MG63 (cell line): Measurements from ENCODE around the gene MIEF1. TPM values are rescaled to one million over a fixed set of nuclear protein-coding genes. Genes with fewer than 3 reads are reported as not detected.

Experiments
- DNase-seq: peaks from one replicate; pipeline ENCODE4 v3.0.0-alpha.2; 2020
- H3K27me3 ChIP-seq: fragments of 250-450 bp; sonication (Bioruptor Pico); 2 replicates; pipeline ENCODE4 v1.5.1; 2020; ENCODE audit warnings: mild to moderate bottlenecking, moderate library complexity
- H3K36me3 ChIP-seq: fragments of 250-450 bp; sonication (Bioruptor Pico); 2 replicates; pipeline ENCODE4 v1.5.1; 2020; ENCODE audit warnings: mild to moderate bottlenecking, moderate library complexity
- H3K4me3 ChIP-seq: fragments of 250-450 bp; sonication (Bioruptor Pico); 2 replicates; pipeline ENCODE4 v1.5.1; 2020; ENCODE audit warnings: mild to moderate bottlenecking, moderate library complexity
- H3K9me3 ChIP-seq: fragments of 250-450 bp; sonication (Bioruptor Pico); 2 replicates; pipeline ENCODE4 v1.5.1; 2020; ENCODE audit warnings: mild to moderate bottlenecking, moderate library complexity
- total RNA-seq: library from RNA; depleted of rRNA; stranded (reverse); fragments of >200 nt; shearing (Covaris generic); gene quantifications from 2 replicates; pipeline ENCODE4 v1.2.3, GENCODE V29; 2014; ENCODE audit warnings: low replicate concordance; rRNA removed

Gene MIEF1
- total RNA-seq, result 32.3 and 32.7 TPM in 2 replicates

DNA sequence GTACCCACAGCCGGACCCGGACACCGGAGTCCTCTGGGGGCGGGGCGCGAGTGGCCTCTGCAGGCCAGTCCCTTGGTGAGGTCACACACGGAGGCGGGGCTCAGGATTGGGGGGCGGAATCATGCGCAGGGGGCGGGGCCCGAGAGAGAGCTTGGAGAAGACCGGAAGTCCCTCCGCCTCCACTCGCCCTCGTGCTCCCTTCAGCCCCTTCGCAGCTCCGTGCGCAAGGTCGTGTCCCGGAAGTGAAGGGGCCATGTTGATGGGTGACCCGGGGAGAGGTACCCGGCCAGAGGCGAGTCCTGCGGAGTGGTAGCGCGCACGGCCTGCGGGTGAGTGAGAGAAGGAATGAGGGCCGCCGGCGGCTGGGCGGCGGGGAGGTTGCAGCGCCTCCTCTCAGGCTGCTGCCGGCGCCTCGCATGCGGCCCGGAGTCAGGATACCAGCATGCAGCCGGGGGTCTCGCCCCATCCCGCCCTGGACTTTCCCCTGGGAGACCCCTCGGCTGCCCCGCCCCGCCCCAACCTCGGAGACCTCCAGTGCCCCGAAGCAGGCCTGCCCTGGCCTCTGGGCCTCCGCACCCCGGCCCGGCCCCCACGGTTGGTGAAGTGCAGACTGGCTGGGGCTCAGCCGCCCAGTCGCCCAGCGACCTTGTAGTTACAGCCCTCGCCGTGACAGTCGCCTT lies at the start of gene MIEF1:
TSS of gene MIEF1 (plus strand) at position 182 of the 680 bp plus-strand sequence. CDS start 9,005 bp downstream, outside the sequence.
- Histone ChIP-seq H3K4me3 (peak within 1 kb of the TSS; percentile 80), H3K27me3 (no peaks in the 10 kb centered on the region), H3K36me3 (peaks cover 41% of the 10 kb centered on the region), H3K9me3 (no peaks in the 10 kb centered on the region)
- peak; percentile 96 for DNase-seq

GRCh38 chr22:39452740-39453040 lies 49.4 kb upstream of the MIEF1 start:
- no peak for DNase-seq
- Histone ChIP-seq H3K36me3 (no peaks in the 10 kb centered on the region), H3K9me3 (no peaks in the 10 kb centered on the region), H3K4me3 (no peak overlapping the region), H3K27me3 (no peaks in the 10 kb centered on the region)

GRCh38 chr22:39453765-39454378 lies 48.2 kb upstream of the MIEF1 start:
- Histone ChIP-seq H3K4me3 (no peak overlapping the region), H3K27me3 (peaks cover 7% of the 10 kb centered on the region), H3K36me3 (no peaks in the 10 kb centered on the region), H3K9me3 (no peaks in the 10 kb centered on the region)
- DNase-seq, result no peak

GRCh38 chr22:39454385-39454871 lies 47.7 kb upstream of the MIEF1 start:
- no peak for DNase-seq
- Histone ChIP-seq H3K36me3 (no peaks in the 10 kb centered on the region), H3K9me3 (no peaks in the 10 kb centered on the region), H3K27me3 (peaks cover 7% of the 10 kb centered on the region), H3K4me3 (no peak overlapping the region)

GRCh38 chr22:39456522-39457197 lies 45.4 kb upstream of the MIEF1 start, which contains the start of gene MGAT3:
MGAT3 (plus strand) TSS chr22:39457012; CDS start chr22:39487348, 30,336 bp downstream.
- Histone ChIP-seq H3K9me3 (no peaks in the 10 kb centered on the region), H3K36me3 (no peaks in the 10 kb centered on the region), H3K4me3 (no peak within 1 kb of the TSS), H3K27me3 (peaks cover 7% of the 10 kb centered on the region)
- no peak for DNase-seq

DNA sequence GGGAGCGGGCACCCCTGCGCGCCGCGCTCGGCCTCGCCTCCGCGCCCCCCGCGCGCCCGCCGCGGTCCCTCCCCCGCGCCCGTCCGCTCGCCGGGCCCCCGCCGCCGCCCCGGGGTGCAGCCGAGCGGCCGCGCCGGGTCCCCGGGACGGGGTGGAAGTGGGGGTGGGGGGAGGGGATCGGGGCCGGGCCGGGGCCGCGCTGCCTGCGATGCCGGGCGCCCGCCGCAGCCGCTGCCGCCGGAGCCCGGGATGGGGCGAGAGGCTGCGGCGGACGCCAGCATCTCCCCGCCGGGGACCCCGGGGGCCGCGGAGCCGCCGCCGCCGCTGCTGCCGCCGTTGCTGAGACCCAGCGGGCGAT lies 44.9 kb upstream of the MIEF1 start:
- Histone ChIP-seq H3K4me3 (no peak overlapping the region), H3K27me3 (peaks cover 7% of the 10 kb centered on the region), H3K36me3 (no peaks in the 10 kb centered on the region), H3K9me3 (no peaks in the 10 kb centered on the region)
- no peak for DNase-seq

DNA sequence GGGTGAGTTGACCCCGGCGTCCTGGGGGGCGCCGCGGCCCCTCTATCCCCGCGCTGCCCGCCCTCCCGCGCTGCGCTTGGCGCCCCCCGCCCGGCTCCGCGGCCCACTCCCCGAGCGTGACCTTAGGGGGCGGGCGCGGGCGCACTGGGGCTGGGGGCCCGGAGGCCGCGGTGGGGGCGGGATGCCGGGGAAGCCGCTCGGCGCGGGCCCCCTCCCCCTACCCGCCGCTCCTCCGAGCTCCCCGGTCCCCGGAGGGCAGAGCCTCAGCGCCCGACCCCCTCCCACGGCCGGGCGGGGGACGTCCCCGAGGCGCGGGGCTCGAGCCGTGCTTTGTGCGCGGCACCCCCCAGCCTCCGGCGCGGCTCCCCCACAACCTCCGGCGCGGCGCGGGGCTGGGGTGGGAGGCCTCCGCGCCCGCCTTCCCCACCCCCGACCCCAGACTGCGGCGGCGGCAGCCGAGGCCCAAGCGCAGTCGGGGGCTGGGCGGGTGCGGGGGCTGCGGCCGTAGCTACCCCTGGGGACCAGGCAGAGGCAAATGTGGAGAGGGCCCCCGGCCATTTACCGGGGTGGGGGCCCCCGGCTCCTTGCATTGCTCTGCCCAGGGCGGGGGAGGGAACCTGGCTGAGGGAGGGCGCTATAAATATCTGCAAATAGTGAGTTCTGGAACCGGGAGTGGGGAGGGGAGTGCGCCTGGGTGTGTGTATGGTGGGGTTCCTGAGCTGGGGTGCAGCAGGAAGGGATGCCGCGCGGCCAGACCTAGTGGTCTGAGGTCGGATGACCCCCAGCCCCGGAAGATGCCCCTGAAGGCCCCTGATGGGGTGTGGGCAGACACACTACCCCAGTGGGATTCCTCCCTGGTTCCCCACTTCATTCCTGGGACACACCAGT lies 44.3 kb upstream of the MIEF1 start:
- no peaks in the 10 kb centered on the region for H3K9me3 ChIP-seq
- DNase-seq, result no peak
- H3K36me3 ChIP-seq, result no peaks in the 10 kb centered on the region
- H3K4me3 ChIP-seq, result no peak overlapping the region
- peaks cover 7% of the 10 kb centered on the region for H3K27me3 ChIP-seq

DNA sequence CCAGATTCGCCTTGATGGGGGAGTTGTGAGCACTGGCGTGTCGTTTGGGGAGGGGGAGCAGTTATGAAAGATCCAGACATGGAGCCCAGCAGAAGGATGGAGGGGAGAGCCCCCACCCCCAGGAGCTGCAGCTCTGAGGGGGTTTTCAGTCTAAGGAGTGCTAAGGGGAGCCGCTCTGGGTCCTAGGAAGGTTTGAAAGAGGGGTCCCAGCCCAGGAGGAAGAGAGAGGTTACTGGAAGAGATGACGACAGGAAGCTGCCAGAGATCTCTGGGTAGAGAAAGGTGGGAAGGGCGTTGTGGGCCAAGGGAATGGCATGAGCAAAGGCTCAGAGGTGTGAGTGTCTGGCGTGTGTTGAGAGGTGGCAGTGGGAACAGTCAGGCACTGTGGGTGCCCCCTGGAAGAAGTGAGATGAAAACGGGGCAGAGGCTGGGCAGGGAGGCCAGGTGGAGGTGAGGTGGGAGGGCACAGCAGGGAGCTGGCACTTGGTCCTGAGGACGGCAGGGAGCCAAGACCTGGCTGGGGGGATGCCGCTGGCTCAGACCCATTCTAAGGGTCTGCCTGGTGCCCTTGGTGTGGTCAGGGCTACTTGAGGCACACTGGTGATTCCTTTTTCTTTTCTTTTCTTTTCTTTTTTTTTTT lies 43.5 kb upstream of the MIEF1 start:
- DNase-seq, result no peak
- Histone ChIP-seq H3K4me3 (no peak overlapping the region), H3K9me3 (no peaks in the 10 kb centered on the region), H3K36me3 (no peaks in the 10 kb centered on the region), H3K27me3 (peaks cover 7% of the 10 kb centered on the region)

DNA sequence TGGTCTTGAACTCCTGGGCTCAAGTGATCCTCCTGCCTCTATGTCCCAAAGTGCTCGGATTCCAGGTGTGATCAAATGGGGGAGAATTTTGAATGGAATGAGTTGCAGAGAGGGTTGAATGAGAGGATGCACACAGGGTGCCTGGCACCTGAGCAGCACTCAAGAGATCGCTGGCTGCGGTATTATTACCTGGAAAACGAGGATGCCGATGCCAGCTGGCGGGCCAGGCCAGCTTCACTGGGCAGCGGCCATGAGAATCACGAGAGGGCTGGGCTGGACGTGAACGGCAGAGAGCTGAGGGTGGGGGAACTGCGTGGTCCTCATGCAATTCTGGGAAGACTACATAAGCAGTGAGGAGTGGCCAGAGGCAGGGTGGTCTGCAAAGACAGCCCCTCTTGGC lies 42.4 kb upstream of the MIEF1 start:
- no peaks in the 10 kb centered on the region for H3K36me3 ChIP-seq
- no peaks in the 10 kb centered on the region for H3K9me3 ChIP-seq
- no peak overlapping the region for H3K4me3 ChIP-seq
- peaks cover 7% of the 10 kb centered on the region for H3K27me3 ChIP-seq
- DNase-seq, result no peak

- DNase-seq, result no peak
These were observed 39.5 kb upstream of the MIEF1 start for GRCh38 chr22:39462443-39463221.

DNA sequence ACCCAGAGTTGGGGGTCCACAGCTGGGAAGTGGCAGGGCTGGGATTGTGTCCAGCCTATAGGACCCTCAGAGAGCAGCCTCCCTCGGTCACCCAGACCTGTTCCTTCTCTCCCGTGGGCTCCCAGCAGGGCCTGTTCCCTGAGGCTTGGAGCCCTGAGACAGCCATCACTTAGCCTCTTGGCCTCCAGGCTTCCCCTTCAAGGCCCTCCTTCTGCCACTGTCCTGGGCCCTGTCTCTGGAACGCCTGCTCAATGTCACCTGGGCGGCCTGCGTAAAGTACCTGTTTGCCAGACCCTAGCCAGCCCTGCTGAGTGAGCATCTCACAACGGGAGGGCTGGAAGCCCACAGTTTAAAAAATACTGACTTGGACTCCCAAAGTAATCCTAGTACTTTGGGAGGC lies 38.8 kb upstream of the MIEF1 start:
- no peaks in the 10 kb centered on the region for H3K9me3 ChIP-seq

More at GRCh38 chr22:39462443-39463221, 39.5 kb upstream of the MIEF1 start:
- Histone ChIP-seq H3K36me3 (no peaks in the 10 kb centered on the region), H3K9me3 (no peaks in the 10 kb centered on the region), H3K27me3 (peaks cover 7% of the 10 kb centered on the region), H3K4me3 (no peak overlapping the region)

DNA sequence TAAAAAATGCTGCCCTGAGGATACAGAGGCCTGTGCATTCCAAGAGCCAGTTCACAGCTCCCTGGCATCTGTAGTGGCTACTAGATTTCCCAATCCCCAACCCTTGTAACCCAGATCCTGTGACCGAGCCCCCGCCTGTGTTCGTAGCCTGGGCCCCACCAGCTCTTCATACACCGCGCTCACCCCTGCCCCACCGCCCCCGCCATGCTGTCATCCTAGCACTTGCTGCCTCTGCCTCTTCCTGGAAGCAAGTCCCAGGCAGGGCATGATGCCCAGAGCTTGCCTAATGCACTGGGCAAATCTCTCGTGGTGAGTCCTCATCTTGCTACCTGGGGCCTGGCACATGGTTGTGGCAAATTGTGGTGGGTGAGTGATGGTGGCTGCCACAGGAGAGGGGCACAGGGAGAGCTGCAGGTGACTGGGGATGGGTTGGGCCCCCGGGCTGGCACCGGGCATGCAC lies 38.1 kb upstream of the MIEF1 start:
- peak; percentile 85 for DNase-seq
- no peaks in the 10 kb centered on the region for H3K9me3 ChIP-seq
- no peak overlapping the region for H3K4me3 ChIP-seq

More for the DNA sequence above, 38.8 kb upstream of the MIEF1 start:
- Histone ChIP-seq H3K36me3 (no peaks in the 10 kb centered on the region), H3K4me3 (no peak overlapping the region), H3K27me3 (peaks cover 3% of the 10 kb centered on the region)
- no peak for DNase-seq

GRCh38 chr22:39466228-39467006 lies 35.7 kb upstream of the MIEF1 start:
- Histone ChIP-seq H3K9me3 (no peaks in the 10 kb centered on the region), H3K36me3 (no peaks in the 10 kb centered on the region), H3K27me3 (no peaks in the 10 kb centered on the region), H3K4me3 (no peak overlapping the region)
- no peak for DNase-seq

More for the DNA sequence above, 38.1 kb upstream of the MIEF1 start:
- H3K27me3 ChIP-seq, result no peaks in the 10 kb centered on the region
- no peaks in the 10 kb centered on the region for H3K36me3 ChIP-seq

DNA sequence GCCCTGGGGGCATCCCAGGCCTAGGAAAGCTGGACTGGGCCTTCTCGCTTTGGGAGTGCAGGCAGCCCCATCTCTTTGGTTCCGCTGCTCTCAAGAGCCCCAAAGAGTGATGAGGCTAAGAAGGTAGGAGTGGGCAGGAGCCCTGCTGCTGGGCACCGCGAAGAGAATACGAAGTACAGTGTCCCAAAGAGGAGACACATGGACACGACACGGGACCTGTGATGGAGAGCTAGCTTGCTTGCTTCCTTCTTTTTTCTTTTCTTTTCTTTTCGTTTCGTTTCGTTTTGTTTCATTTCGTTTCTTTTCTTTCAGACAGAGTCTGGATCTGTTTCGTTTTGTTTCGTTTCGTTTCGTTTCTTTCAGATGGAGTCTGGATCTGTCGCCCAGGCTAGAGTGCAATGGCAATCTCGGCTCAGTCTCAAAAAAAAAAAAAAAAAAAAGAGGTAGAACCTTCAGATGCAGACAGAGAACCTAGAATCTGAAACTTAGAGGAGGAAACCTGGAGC lies 34.6 kb upstream of the MIEF1 start:
- H3K4me3 ChIP-seq, result no peak overlapping the region
- no peaks in the 10 kb centered on the region for H3K9me3 ChIP-seq
- no peaks in the 10 kb centered on the region for H3K27me3 ChIP-seq
- H3K36me3 ChIP-seq, result no peaks in the 10 kb centered on the region
- DNase-seq, result no peak
